CD14-positive monocyte (primary cell): ENCODE measurements around the gene ITPK1. TPM values are rescaled to one million over a fixed set of nuclear protein-coding genes. Genes with fewer than 3 reads are reported as not detected.

Source experiments
- DNase-seq, 3 donors: peaks; one replicate each; pipeline ENCODE4 v3.0.0-alpha.2; 2011 to 2022
- H2AFZ ChIP-seq: 2 replicates; pipeline ENCODE4 v1.6.0; 2012; ENCODE audit warnings: mild to moderate bottlenecking, low read depth, low read length, inconsistent platforms; ENCODE audit not compliant: insufficient read depth, poor library complexity, severe bottlenecking
- H3K27ac ChIP-seq, 2 donors: 1 replicate in 1 of 2; 2 replicates in 1 of 2; pipeline ENCODE4 v1.5.1; 2012 to 2013; ENCODE audit warnings: low read length in 2 of 2, control low read depth in 1 of 2, inconsistent platforms in 1 of 2, low read depth in 1 of 2, mild to moderate bottlenecking in 1 of 2
- H3K27me3 ChIP-seq, 2 donors: one replicate each; pipeline versions ENCODE4 v1.6.0 to v1.6.1; 2011 to 2013; ENCODE audit warnings: low read length in 2 of 2; ENCODE audit not compliant: control insufficient read depth in 2 of 2, insufficient read depth in 2 of 2
- H3K36me3 ChIP-seq, 2 donors: replicated peaks in 1 of 2; 1 replicate in 1 of 2; 2 replicates in 1 of 2; pipeline versions ENCODE4 v1.5.1 to v1.6.1; 2012 to 2013; ENCODE audit warnings: low read length in 2 of 2, control low read depth in 1 of 2, inconsistent platforms in 1 of 2, mild to moderate bottlenecking in 1 of 2; ENCODE audit not compliant: insufficient read depth in 2 of 2, control insufficient read depth in 1 of 2
- H3K4me1 ChIP-seq, 2 donors: 1 replicate in 1 of 2; 2 replicates in 1 of 2; pipeline versions ENCODE4 v1.5.1 to v1.6.1; 2012 to 2013; ENCODE audit warnings: low read length in 2 of 2, control low read depth in 1 of 2, inconsistent platforms in 1 of 2, mild to moderate bottlenecking in 1 of 2, moderate library complexity in 1 of 2; ENCODE audit not compliant: insufficient read depth in 2 of 2, control insufficient read depth in 1 of 2
- H3K4me2 ChIP-seq: replicated peaks from 2 replicates; pipeline ENCODE3; 2012; ENCODE audit warnings: low read length, moderate library complexity, mild to moderate bottlenecking; ENCODE audit not compliant: poor library complexity, severe bottlenecking; ENCODE audit errors: extremely low read depth
- H3K4me3 ChIP-seq, 3 experiments: fragments of 200-600 bp in 1 of 3; sonication (generic) in 1 of 3; replicated peaks in 1 of 3; 1 replicate in 2 of 3; 2 replicates in 1 of 3; pipeline ENCODE4 v1.5.1; 2011 to 2013; ENCODE audit warnings: low read length in 3 of 3, mild to moderate bottlenecking in 3 of 3, control low read depth in 2 of 3, low read depth in 2 of 3, inconsistent platforms in 1 of 3, moderate library complexity in 1 of 3
- H3K79me2 ChIP-seq: 2 replicates; pipeline ENCODE4 v1.6.0; 2012; ENCODE audit warnings: mild to moderate bottlenecking, control low read depth, inconsistent platforms, low read length, moderate library complexity; ENCODE audit not compliant: insufficient read depth
- H3K9ac ChIP-seq: 2 replicates; pipeline ENCODE4 v1.6.0; 2017; ENCODE audit warnings: low read length, mild to moderate bottlenecking; ENCODE audit not compliant: insufficient read depth, poor library complexity, severe bottlenecking
- H3K9me3 ChIP-seq, 2 donors: replicated peaks in 1 of 2; 1 replicate in 1 of 2; 2 replicates in 1 of 2; pipeline versions ENCODE4 v1.5.1 to v1.6.1; 2012 to 2013; ENCODE audit warnings: low read length in 2 of 2, control low read depth in 1 of 2; ENCODE audit not compliant: control insufficient read depth in 1 of 2, insufficient read depth in 1 of 2
- H4K20me1 ChIP-seq: 2 replicates; pipeline ENCODE4 v1.6.0; 2012; ENCODE audit warnings: mild to moderate bottlenecking, low read length, control low read depth, moderate library complexity; ENCODE audit not compliant: insufficient read depth
- H3K27ac Mint-ChIP-seq, 7 donors: one replicate each; pipeline ENCODE4 v1.8.0; 2020; ENCODE audit warnings: mild to moderate bottlenecking in 7 of 7, mixed read lengths in 7 of 7, moderate library complexity in 6 of 7, inconsistent platforms in 2 of 7
- H3K27me3 Mint-ChIP-seq, 3 donors: one replicate each; pipeline ENCODE4 v1.8.0; 2021 to 2022; ENCODE audit warnings: low read depth in 3 of 3, mild to moderate bottlenecking in 3 of 3, mixed read lengths in 3 of 3, moderate library complexity in 3 of 3, inconsistent platforms in 1 of 3
- H3K36me3 Mint-ChIP-seq, 2 donors: one replicate each; pipeline ENCODE4 v1.8.0; 2020; ENCODE audit warnings: mixed read lengths in 2 of 2, inconsistent platforms in 1 of 2, mild to moderate bottlenecking in 1 of 2
- H3K4me1 Mint-ChIP-seq: one replicate; pipeline ENCODE4 v1.8.0; 2020; ENCODE audit warnings: mild to moderate bottlenecking, mixed read lengths
- H3K4me3 Mint-ChIP-seq, 2 donors: one replicate each; pipeline ENCODE4 v1.8.0; 2020; ENCODE audit warnings: mild to moderate bottlenecking in 2 of 2, mixed read lengths in 2 of 2, moderate library complexity in 1 of 2
- H3K9me3 Mint-ChIP-seq, 7 donors: one replicate each; pipeline ENCODE4 v1.8.0; 2020 to 2022; ENCODE audit warnings: mixed read lengths in 7 of 7, mild to moderate bottlenecking in 6 of 7, moderate library complexity in 6 of 7, inconsistent platforms in 2 of 7
- WGBS: methylation state at CpG from one replicate; pipeline ENCODE4 v1.1.5; 2013; ENCODE audit warnings: missing lambda C conversion rate; ENCODE audit not compliant: insufficient coverage; 5-methylcytosine and 5-hydroxymethylcytosine counted together
- intact Hi-C, 2 donors: fragments of 100-400 bp; cut with micrococcal nuclease; formaldehyde crosslinking; loops; one replicate each; pipeline versions ENCODE4 v1.15.0 to v1.15.1; 2023
- polyA plus RNA-seq, 3 donors: library from polyadenylated mRNA; depleted of rRNA in 1 of 3; unstranded in 2 of 3; stranded (reverse) in 1 of 3; fragments of 300-500 nt in 2 of 3; fragments of >200 nt in 1 of 3; fragmentation: Illumina TruSeq in 2 of 3; gene quantifications; 1 replicate in 2 of 3; 2 replicates in 1 of 3; pipeline ENCODE4 v1.2.3, GENCODE V29; 2012 to 2021
- TF ChIP-seq, protein P1 (sequence below): fragments of 200-600 bp; IDR thresholded peaks from one replicate; pipeline ENCODE4 v1.8.0; 2022; ENCODE audit warnings: antibody characterized with exemption, mild to moderate bottlenecking

Gene ITPK1
- polyA plus RNA-seq, 3 donors, result 57.1 to 144 (median 63.0) TPM

DNA sequence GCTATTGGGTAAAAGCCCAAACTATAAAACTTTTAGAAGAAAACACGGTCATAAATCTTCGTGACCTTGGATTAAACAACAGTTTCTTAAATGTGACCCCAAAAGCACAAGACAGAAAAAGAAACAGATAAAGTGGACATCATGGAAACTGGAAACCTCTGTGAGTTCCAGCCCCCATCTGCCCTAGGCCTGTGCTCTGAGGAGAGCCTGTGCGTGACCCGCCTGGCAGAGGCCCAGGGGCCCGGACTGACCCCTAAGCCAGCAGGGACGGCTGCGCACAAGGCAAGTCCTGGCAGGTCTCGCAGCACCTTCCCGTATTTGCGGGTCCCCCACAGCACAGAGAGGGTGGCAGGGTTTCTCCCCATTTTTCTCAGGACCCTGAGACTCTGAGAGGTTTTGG, 116.8 kb downstream of the ITPK1 start:
- no peak overlapping the region for H2AFZ ChIP-seq
- peaks cover 36 to 91% of the 10 kb centered on the region in 2 donors for H3K36me3 ChIP-seq
- no peak overlapping the region for H3K27ac Mint-ChIP-seq
- no peak overlapping the region for H3K4me3 ChIP-seq
- H3K9me3 ChIP-seq, result no peaks in the 10 kb centered on the region
- H3K4me1 Mint-ChIP-seq, result peaks cover 2% of the 10 kb centered on the region
- H3K79me2 ChIP-seq, result peaks cover 86% of the 10 kb centered on the region
- no peak overlapping the region for H3K9ac ChIP-seq
- no peak overlapping the region for H3K27ac ChIP-seq
- H4K20me1 ChIP-seq, result peaks cover 100% of the 10 kb centered on the region
- H3K4me2 ChIP-seq, result no peak overlapping the region
- TF ChIP-seq, protein P1, sequence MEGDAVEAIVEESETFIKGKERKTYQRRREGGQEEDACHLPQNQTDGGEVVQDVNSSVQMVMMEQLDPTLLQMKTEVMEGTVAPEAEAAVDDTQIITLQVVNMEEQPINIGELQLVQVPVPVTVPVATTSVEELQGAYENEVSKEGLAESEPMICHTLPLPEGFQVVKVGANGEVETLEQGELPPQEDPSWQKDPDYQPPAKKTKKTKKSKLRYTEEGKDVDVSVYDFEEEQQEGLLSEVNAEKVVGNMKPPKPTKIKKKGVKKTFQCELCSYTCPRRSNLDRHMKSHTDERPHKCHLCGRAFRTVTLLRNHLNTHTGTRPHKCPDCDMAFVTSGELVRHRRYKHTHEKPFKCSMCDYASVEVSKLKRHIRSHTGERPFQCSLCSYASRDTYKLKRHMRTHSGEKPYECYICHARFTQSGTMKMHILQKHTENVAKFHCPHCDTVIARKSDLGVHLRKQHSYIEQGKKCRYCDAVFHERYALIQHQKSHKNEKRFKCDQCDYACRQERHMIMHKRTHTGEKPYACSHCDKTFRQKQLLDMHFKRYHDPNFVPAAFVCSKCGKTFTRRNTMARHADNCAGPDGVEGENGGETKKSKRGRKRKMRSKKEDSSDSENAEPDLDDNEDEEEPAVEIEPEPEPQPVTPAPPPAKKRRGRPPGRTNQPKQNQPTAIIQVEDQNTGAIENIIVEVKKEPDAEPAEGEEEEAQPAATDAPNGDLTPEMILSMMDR, result no peak
- H3K27me3 ChIP-seq, result no peaks in the 10 kb centered on the region
- H3K9me3 Mint-ChIP-seq, result no peaks in the 10 kb centered on the region
- no peaks in the 10 kb centered on the region for H3K27me3 Mint-ChIP-seq
- no peaks in the 10 kb centered on the region for H3K4me1 ChIP-seq
- intact Hi-C loops, result no loop called here
- WGBS, result 89% methylated on average over 10 of the region's 10 CpGs
- peaks cover 39 to 82% of the 10 kb centered on the region in 2 donors for H3K36me3 Mint-ChIP-seq
- H3K4me3 Mint-ChIP-seq, result no peak overlapping the region
- no peak for DNase-seq

DNA sequence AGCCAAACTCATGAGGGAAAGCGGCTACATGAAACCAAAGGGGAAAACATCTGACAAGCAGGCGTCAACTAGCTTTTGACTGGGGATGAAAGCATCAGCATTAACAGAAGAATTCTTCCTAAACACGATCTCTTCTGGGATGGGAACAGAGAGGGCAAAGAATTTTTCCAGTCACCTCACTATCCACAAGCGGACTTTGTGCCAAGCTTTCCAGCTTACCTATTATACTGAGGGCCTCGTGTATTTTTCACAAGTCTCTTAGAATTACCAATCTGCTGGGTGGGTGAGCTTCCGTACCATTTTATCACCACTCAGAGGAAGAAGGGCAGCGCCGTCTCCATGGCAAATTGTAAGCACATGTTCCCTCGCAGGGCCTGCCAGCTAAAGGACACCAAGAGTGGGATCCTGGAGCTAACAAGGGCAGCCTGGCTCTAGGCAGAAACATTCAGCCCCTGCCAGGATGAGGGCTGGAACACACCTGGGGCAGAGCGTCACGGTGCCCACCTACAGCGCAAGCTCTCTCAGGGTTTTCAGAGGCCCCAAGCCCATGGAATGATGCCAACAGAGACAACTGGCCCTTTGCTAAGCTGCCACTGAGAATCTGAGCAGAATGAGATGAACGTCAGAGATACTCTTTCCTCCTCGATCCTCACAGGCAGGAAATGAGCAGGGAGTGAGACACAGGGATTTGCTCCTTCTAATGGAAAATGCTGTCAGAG, 118.2 kb downstream of the ITPK1 start:
- H3K27ac Mint-ChIP-seq, result peak overlapping the region in 5 of 7 donors; percentile 12 to 54 (median 26)
- TF ChIP-seq, protein P1, result no peak
- Histone ChIP-seq H4K20me1 (peaks cover 100% of the 10 kb centered on the region), H3K79me2 (peaks cover 78% of the 10 kb centered on the region), H3K36me3 (peaks cover 47 to 92% of the 10 kb centered on the region in 2 donors), H3K27ac (no peak overlapping the region), H3K9ac (no peak overlapping the region), H3K27me3 (no peaks in the 10 kb centered on the region), H3K4me2 (no peak overlapping the region), H3K9me3 (no peaks in the 10 kb centered on the region), H3K4me1 (no peaks in the 10 kb centered on the region), H3K4me3 (no peak overlapping the region), H2AFZ (no peak overlapping the region)
- H3K4me1 Mint-ChIP-seq, result no peaks in the 10 kb centered on the region
- no peaks in the 10 kb centered on the region for H3K9me3 Mint-ChIP-seq
- peaks cover 46 to 89% of the 10 kb centered on the region in 2 donors for H3K36me3 Mint-ChIP-seq
- H3K27me3 Mint-ChIP-seq, result no peaks in the 10 kb centered on the region
- WGBS, result 98% methylated on average over 8 of the region's 14 CpGs
- DNase-seq, result no peak
- intact Hi-C loops, result no loop called here
- H3K4me3 Mint-ChIP-seq, result no peak overlapping the region
